Neuronal stem cell (in vitro differentiated cells): ENCODE measurements around the gene TIAM2.

ENCODE experiments used
- DNase-seq: peaks from one replicate; pipeline ENCODE4 v3.0.0-alpha.2; 2013; ENCODE audit warnings: low spot score
- H2AFZ ChIP-seq: one replicate; pipeline ENCODE4 v1.6.1; 2013; ENCODE audit warnings: mild to moderate bottlenecking, low read length, inconsistent platforms
- H2AK5ac ChIP-seq: 2 replicates; pipeline ENCODE4 v1.6.1; 2013; ENCODE audit warnings: low read depth, mild to moderate bottlenecking, inconsistent platforms, low read length, moderate library complexity, mixed read lengths
- H2BK120ac ChIP-seq: 2 replicates; pipeline ENCODE4 v1.6.1; 2013; ENCODE audit warnings: low read depth, mild to moderate bottlenecking, inconsistent platforms, low read length, moderate library complexity, mixed read lengths
- H2BK12ac ChIP-seq: one replicate; pipeline ENCODE4 v1.6.1; 2013; ENCODE audit warnings: low read length, inconsistent platforms
- H2BK15ac ChIP-seq: 2 replicates; pipeline ENCODE4 v1.6.1; 2013; ENCODE audit warnings: mild to moderate bottlenecking, low read length, inconsistent platforms, mixed read lengths
- H2BK5ac ChIP-seq: one replicate; pipeline ENCODE4 v1.6.1; 2013; ENCODE audit warnings: inconsistent platforms, mild to moderate bottlenecking, low read length, moderate library complexity
- H3K14ac ChIP-seq: one replicate; pipeline ENCODE4 v1.6.1; 2013; ENCODE audit warnings: low read length, inconsistent platforms
- H3K18ac ChIP-seq: 2 replicates; pipeline ENCODE4 v1.6.1; 2013; ENCODE audit warnings: low read length, inconsistent platforms
- H3K23ac ChIP-seq: 2 replicates; pipeline ENCODE4 v1.6.1; 2013; ENCODE audit warnings: low read depth, mild to moderate bottlenecking, mixed read lengths, low read length, inconsistent platforms; ENCODE audit not compliant: poor library complexity
- H3K27ac ChIP-seq: replicated peaks from 3 replicates; pipeline ENCODE4 v1.5.1; 2013; ENCODE audit warnings: low read length, inconsistent platforms
- H3K27me3 ChIP-seq, 3 experiments: 2 replicates each; pipeline ENCODE4 v1.6.1; 2013; ENCODE audit warnings: low read length in 3 of 3, mild to moderate bottlenecking in 2 of 3, inconsistent platforms in 1 of 3, low read depth in 1 of 3, mixed read lengths in 1 of 3, moderate library complexity in 1 of 3; ENCODE audit not compliant: control insufficient read depth in 3 of 3, insufficient read depth in 3 of 3
- H3K36me3 ChIP-seq, 2 donors: replicated peaks in 1 of 2; 2 replicates each; pipeline ENCODE4 v1.6.1; 2013; ENCODE audit warnings: low read length in 2 of 2; ENCODE audit not compliant: control insufficient read depth in 2 of 2, insufficient read depth in 2 of 2
- H3K4ac ChIP-seq: 2 replicates; pipeline ENCODE4 v1.6.1; 2013; ENCODE audit warnings: inconsistent platforms, mild to moderate bottlenecking, low read length, moderate library complexity
- H3K4me1 ChIP-seq, 2 donors: 1 replicate in 1 of 2; 2 replicates in 1 of 2; pipeline ENCODE4 v1.6.1; 2013; ENCODE audit warnings: low read length in 2 of 2, low read depth in 1 of 2; ENCODE audit not compliant: control insufficient read depth in 2 of 2, insufficient read depth in 1 of 2
- H3K4me2 ChIP-seq: one replicate; pipeline ENCODE4 v1.6.1; 2013; ENCODE audit warnings: mild to moderate bottlenecking, low read length, inconsistent platforms; ENCODE audit not compliant: insufficient read depth, poor library complexity, severe bottlenecking
- H3K4me3 ChIP-seq, 2 donors: 2 replicates each; pipeline ENCODE4 v1.5.1; 2013; ENCODE audit warnings: low read length in 2 of 2, mild to moderate bottlenecking in 2 of 2, inconsistent platforms in 1 of 2, moderate library complexity in 1 of 2
- H3K79me1 ChIP-seq: one replicate; pipeline ENCODE4 v1.6.1; 2013; ENCODE audit warnings: low read depth, mild to moderate bottlenecking, inconsistent platforms, low read length, moderate library complexity
- H3K9ac ChIP-seq: one replicate; pipeline ENCODE4 v1.6.1; 2013; ENCODE audit warnings: mild to moderate bottlenecking, low read depth, low read length, inconsistent platforms; ENCODE audit not compliant: poor library complexity
- H3K9me3 ChIP-seq, 2 donors: replicated peaks in 1 of 2; 2 replicates each; pipeline versions ENCODE3 to v1.6.1; 2013; ENCODE audit warnings: low read length in 2 of 2, mild to moderate bottlenecking in 2 of 2, inconsistent platforms in 1 of 2, low read depth in 1 of 2, mixed read lengths in 1 of 2, moderate library complexity in 1 of 2; ENCODE audit not compliant: control insufficient read depth in 2 of 2, insufficient read depth in 1 of 2
- H4K8ac ChIP-seq: one replicate; pipeline ENCODE4 v1.6.1; 2013; ENCODE audit warnings: low read depth, mild to moderate bottlenecking, inconsistent platforms, low read length, moderate library complexity
- H4K91ac ChIP-seq: one replicate; pipeline ENCODE4 v1.6.1; 2013; ENCODE audit warnings: low read length, low read depth, mild to moderate bottlenecking, inconsistent platforms; ENCODE audit not compliant: poor library complexity
- WGBS, 2 donors: extraction: QIAGEN DNeasy Blood & Tissue Kit; methylation state at CpG; one replicate each; pipeline ENCODE4 v1.1.7; 2013; ENCODE audit warnings: missing lambda C conversion rate in 2 of 2, mixed read lengths in 1 of 2; ENCODE audit not compliant: insufficient read length in 2 of 2, insufficient replicate concordance in 1 of 2; ENCODE audit errors: extremely low coverage in 2 of 2; 5-methylcytosine and 5-hydroxymethylcytosine counted together

Gene TIAM2

DNA sequence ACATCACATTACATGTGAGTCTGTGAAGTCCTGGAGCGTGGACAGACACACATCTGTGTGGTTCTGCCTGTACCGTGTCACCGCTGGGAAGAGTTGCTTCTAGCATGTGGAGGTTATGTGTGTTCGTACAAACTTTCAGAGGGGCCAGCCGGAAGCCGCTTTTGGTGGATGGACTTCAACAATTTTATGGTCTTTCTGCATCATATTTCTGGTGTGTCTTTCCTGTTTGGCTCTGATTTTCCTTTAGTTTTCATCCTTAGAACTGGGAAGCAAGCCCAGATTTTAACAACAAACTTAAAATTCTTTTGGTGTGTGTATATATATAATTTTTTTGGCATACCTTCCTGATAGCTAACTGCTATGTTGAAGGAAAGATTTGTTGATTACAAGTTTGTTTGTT, 71.2 kb downstream of the TIAM2 start:
- H2AFZ ChIP-seq: no peak overlapping the region

DNA sequence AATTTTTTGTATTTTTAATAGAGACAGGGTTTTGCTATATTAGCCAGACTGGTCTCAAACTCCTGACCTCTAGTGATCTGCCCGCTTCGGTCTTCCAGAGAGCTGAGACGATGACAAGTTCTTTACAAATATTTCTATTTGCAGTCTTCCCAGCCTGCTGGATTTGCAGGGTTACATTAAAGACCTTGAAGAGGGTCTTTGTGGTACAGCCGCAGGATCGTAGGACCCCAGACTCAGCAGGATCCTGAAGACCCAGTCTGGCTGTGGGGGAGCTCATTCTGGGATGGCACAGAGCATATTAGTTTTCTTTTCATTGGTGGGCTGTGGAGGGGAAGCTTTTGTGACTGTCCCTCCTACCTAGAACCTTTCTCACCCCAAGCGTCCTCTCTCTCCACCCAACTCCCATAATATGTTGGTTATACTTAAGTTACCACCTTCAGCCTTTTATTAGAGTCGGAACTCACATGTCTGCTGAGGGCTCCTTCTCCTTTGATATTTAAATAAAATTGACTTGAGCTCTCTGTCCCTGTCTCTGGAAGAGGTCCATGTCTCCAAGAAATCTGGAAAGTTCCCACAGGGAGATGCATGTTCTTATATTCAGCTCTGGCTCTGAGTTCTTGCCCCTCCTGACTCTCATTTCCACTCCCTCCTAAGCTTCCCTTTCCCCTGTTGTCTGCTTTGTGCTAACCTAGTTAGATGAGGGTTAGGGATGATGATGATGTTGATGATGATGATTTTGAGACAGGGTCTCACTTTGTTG, 72.0 kb downstream of the TIAM2 start:
- Histone ChIP-seq H3K23ac (no peak overlapping the region), H3K27ac (no peak overlapping the region), H3K4me3 (no peak overlapping the region), H2BK5ac (no peak overlapping the region), H4K91ac (no peak overlapping the region), H2AK5ac (no peak overlapping the region), H3K18ac (no peak overlapping the region), H3K14ac (no peak overlapping the region), H2BK12ac (no peak overlapping the region), H3K4ac (no peak overlapping the region), H3K9me3 (no peaks in the 10 kb centered on the region), H3K4me2 (no peak overlapping the region), H2AFZ (no peak overlapping the region), H3K27me3 (no peaks in the 10 kb centered on the region), H2BK120ac (no peak overlapping the region), H3K36me3 (no peaks in the 10 kb centered on the region), H3K4me1 (peaks cover 0 to 2% of the 10 kb centered on the region in 2 donors), H2BK15ac (no peak overlapping the region), H3K79me1 (no peaks in the 10 kb centered on the region), H4K8ac (no peak overlapping the region), H3K9ac (no peak overlapping the region)
- no CpG with 5 or more reads among the region's 7 CpGs for WGBS, 2 donors
- DNase-seq: no peak

More for the DNA sequence above, 71.2 kb downstream of the TIAM2 start:
- peaks cover 0 to 2% of the 10 kb centered on the region in 2 donors for H3K4me1 ChIP-seq
- no peak overlapping the region for H2BK12ac ChIP-seq
- no peak overlapping the region for H3K4ac ChIP-seq
- H3K23ac ChIP-seq: no peak overlapping the region
- H3K9ac ChIP-seq: no peak overlapping the region
- H2BK120ac ChIP-seq: no peak overlapping the region
- H4K8ac ChIP-seq: no peak overlapping the region
- H3K36me3 ChIP-seq: no peaks in the 10 kb centered on the region
- H3K14ac ChIP-seq: no peak overlapping the region
- H3K9me3 ChIP-seq: no peaks in the 10 kb centered on the region
- no peak overlapping the region for H3K18ac ChIP-seq
- no peak overlapping the region for H3K27ac ChIP-seq
- no peak overlapping the region for H2AK5ac ChIP-seq
- H3K27me3 ChIP-seq: no peaks in the 10 kb centered on the region
- H2BK15ac ChIP-seq: no peak overlapping the region
- WGBS, 2 donors: no CpG with 5 or more reads among the region's 6 CpGs
- no peak overlapping the region for H3K4me2 ChIP-seq
- H2BK5ac ChIP-seq: no peak overlapping the region
- H3K79me1 ChIP-seq: no peaks in the 10 kb centered on the region
- no peak overlapping the region for H4K91ac ChIP-seq
- no peak for DNase-seq
- H3K4me3 ChIP-seq: no peak overlapping the region

DNA sequence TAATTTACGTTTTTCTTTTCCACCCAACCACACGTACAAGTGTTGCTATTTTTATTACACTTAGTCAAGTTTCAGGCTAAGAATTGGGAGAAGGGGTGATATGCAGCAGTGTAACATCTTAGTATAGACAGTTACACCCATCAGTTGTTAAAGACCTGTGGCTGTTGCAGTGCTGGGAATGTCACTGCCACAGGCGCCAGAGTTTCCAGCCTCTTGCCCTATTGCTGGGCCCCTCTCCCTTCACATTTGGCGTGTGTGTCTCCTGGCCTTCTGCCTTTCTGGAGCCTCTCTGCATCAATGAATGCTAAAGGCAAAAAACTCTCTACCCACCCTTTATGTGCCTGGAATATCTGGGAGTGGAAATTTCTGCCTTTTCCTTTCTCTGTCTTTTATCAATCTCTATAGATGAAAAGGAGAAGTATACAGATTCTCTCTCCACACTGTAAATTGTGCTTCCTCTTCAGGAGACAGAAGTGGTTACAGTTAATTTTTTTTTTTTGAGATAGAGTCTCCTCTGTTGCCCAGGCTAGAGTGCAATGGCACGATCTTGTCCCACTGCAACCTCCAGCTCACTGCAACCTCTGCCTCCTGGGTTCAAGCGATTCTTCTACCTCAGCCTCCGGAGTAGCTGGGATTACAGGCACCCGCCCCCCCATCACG, 73.0 kb downstream of the TIAM2 start:
- Histone ChIP-seq H4K91ac (no peak overlapping the region), H2AFZ (no peak overlapping the region)
- WGBS, 2 donors: no CpG with 5 or more reads among the region's 9 CpGs

DNA sequence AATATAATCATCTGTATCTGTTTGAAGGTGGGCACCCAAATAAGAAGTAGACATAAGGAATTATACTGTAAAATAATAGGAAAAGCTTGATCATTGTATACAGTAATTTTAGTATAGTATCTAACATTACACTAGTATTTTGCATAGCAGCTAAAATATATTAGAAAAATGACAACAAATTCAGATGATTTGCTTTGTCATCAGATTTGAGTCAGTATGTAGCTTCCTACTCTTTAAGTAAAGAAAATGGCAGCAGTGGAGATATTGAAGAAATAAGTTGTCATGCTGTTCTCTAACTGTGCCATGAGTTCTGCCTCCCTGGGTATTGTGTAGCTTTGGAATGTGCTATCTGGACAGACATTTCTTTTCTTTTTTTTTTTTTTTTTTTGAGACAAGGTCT, 74.4 kb downstream of the TIAM2 start:
- H3K18ac ChIP-seq: no peak overlapping the region
- no peak overlapping the region for H4K91ac ChIP-seq
- no peaks in the 10 kb centered on the region for H3K27me3 ChIP-seq
- no peak overlapping the region for H3K27ac ChIP-seq
- no peak overlapping the region for H4K8ac ChIP-seq
- H3K4me3 ChIP-seq: no peak overlapping the region
- H3K36me3 ChIP-seq: no peaks in the 10 kb centered on the region
- no peaks in the 10 kb centered on the region for H3K4me1 ChIP-seq
- no peak overlapping the region for H3K9ac ChIP-seq
- no peak overlapping the region for H2BK5ac ChIP-seq
- no peaks in the 10 kb centered on the region for H3K9me3 ChIP-seq
- H2BK120ac ChIP-seq: no peak overlapping the region
- H3K4me2 ChIP-seq: no peak overlapping the region
- no peak overlapping the region for H2BK12ac ChIP-seq
- H3K79me1 ChIP-seq: no peaks in the 10 kb centered on the region
- no peak overlapping the region for H3K14ac ChIP-seq
- no peak overlapping the region for H2AFZ ChIP-seq
- H2BK15ac ChIP-seq: no peak overlapping the region
- H3K23ac ChIP-seq: no peak overlapping the region
- DNase-seq: no peak
- no peak overlapping the region for H2AK5ac ChIP-seq
- H3K4ac ChIP-seq: no peak overlapping the region

More for the DNA sequence above, 73.0 kb downstream of the TIAM2 start:
- Histone ChIP-seq H3K36me3 (no peaks in the 10 kb centered on the region), H3K27me3 (no peaks in the 10 kb centered on the region), H3K27ac (no peak overlapping the region), H3K4me2 (no peak overlapping the region), H3K9ac (no peak overlapping the region), H2BK12ac (no peak overlapping the region), H2BK5ac (no peak overlapping the region), H3K14ac (no peak overlapping the region), H3K4ac (no peak overlapping the region), H3K4me3 (no peak overlapping the region), H3K18ac (no peak overlapping the region), H2BK15ac (no peak overlapping the region), H2BK120ac (no peak overlapping the region), H3K4me1 (peaks cover 0 to 2% of the 10 kb centered on the region in 2 donors), H2AK5ac (no peak overlapping the region), H3K79me1 (no peaks in the 10 kb centered on the region), H3K23ac (no peak overlapping the region), H3K9me3 (no peaks in the 10 kb centered on the region), H4K8ac (no peak overlapping the region)
- DNase-seq: no peak
